ENCODE results near the gene PDXK. TPM values are rescaled to one million over a fixed set of nuclear protein-coding genes. Genes with fewer than 3 reads are reported as not detected.

Gene PDXK
- total and polyA plus RNA-seq, 2 donors (not counting 3 experiments of a cell fraction or from before 2014, with no cell fraction given) = 44.2 to 59.1 TPM

GRCh38 chr21:43782431-43783097 is 63.6 kb downstream of the PDXK start:
- no TSS peak for BruUV-seq (replicated peaks)
- Histone ChIP-seq H3K27ac (ENCODE audit: insufficient read depth, low read depth, low read length) (no peak overlapping the region), H3K27me3 (ENCODE audit: control insufficient read depth in 2 of 2, insufficient read depth in 2 of 2, low read length in 2 of 2) (peaks cover 2% of the 10 kb centered on the region in 2 experiments), H3K79me2 (ENCODE audit: control insufficient read depth, insufficient read depth, low read length) (no peaks in the 10 kb centered on the region), H4K20me1 (replicated peaks; ENCODE audit: control insufficient read depth, extremely low read depth, insufficient read depth, low read length) (no peaks in the 10 kb centered on the region), H3K4me1 (ENCODE audit: control insufficient read depth, extremely low read depth, insufficient read depth, low read length) (no peaks in the 10 kb centered on the region), H3K9me3 (replicated peaks; ENCODE audit: control insufficient read depth, insufficient read depth, low read length) (no peaks in the 10 kb centered on the region), H3K4me2 (ENCODE audit: insufficient read depth, low read length) (no peak overlapping the region), H3K36me3 (ENCODE audit: control insufficient read depth in 2 of 2, extremely low read depth in 1 of 2, insufficient read depth in 2 of 2, low read length in 2 of 2) (no peaks in the 10 kb centered on the region), H3K9me1 (replicated peaks; ENCODE audit: control insufficient read depth, extremely low read depth, insufficient read depth, low read length) (no peaks in the 10 kb centered on the region), H2AFZ (ENCODE audit: low read depth, low read length) (no peak overlapping the region), H3K9ac (replicated peaks; ENCODE audit: extremely low read depth, insufficient read depth, low read length) (no peak overlapping the region), H3K4me3 (replicated peaks in 1 of 3; ENCODE audit: insufficient read depth in 1 of 3, low read depth in 1 of 3, low read length in 3 of 3) (no peak overlapping the region)
- no peak for TF ChIP-seq EZH2 (IDR thresholded peaks at IDR 0.05; ENCODE audit: borderline replicate concordance, low read depth, low read length, severe bottlenecking)
- FAIRE-seq = no peak
- dilution Hi-C loops (cut with MboI; ENCODE audit: extremely low pct_ligation_motif_present, low sequenced_read_pairs) = no loop called here
- intact Hi-C loops (cut with micrococcal nuclease) = no loop called here
- POLR2A ChIA-PET = no interaction called here
- CTCF ChIA-PET = interaction anchor here (1.3 kb wide), 1 partner anchor 193 kb away, joined by 5 read pairs; no protein-coding TSS in a partner anchor
- DNase-seq (ENCODE audit: low read depth, low spot score) = no peak

- H3K4me1 ChIP-seq (ENCODE audit: control insufficient read depth, extremely low read depth, insufficient read depth, low read length) = no peaks in the 10 kb centered on the region
- no peak overlapping the region for H3K4me3 ChIP-seq (replicated peaks in 1 of 3; ENCODE audit: insufficient read depth in 1 of 3, low read depth in 1 of 3, low read length in 3 of 3)
- no peak for DNase-seq (ENCODE audit: low read depth, low spot score)
- no peaks in the 10 kb centered on the region for H3K36me3 ChIP-seq (ENCODE audit: control insufficient read depth in 2 of 2, extremely low read depth in 1 of 2, insufficient read depth in 2 of 2, low read length in 2 of 2)
- ChIA-PET CTCF (no interaction called here), POLR2A (no interaction called here)
- no peak overlapping the region for H3K9ac ChIP-seq (replicated peaks; ENCODE audit: extremely low read depth, insufficient read depth, low read length)
- no peak for TF ChIP-seq FOS (IDR thresholded peaks at IDR 0.05; ENCODE audit: borderline replicate concordance, insufficient read depth, low read length)
- TF ChIP-seq EZH2 (IDR thresholded peaks at IDR 0.05; ENCODE audit: borderline replicate concordance, low read depth, low read length, severe bottlenecking) = no peak
- BruUV-seq (replicated peaks) = no TSS peak
- no peaks in the 10 kb centered on the region for H3K9me3 ChIP-seq (replicated peaks; ENCODE audit: control insufficient read depth, insufficient read depth, low read length)
- H3K4me2 ChIP-seq (ENCODE audit: insufficient read depth, low read length) = no peak overlapping the region
- no peaks in the 10 kb centered on the region for H4K20me1 ChIP-seq (replicated peaks; ENCODE audit: control insufficient read depth, extremely low read depth, insufficient read depth, low read length)
- FAIRE-seq = no peak
- no peak overlapping the region for H3K27ac ChIP-seq (ENCODE audit: insufficient read depth, low read depth, low read length)
- no peaks in the 10 kb centered on the region for H3K9me1 ChIP-seq (replicated peaks; ENCODE audit: control insufficient read depth, extremely low read depth, insufficient read depth, low read length)
- peaks cover 2% of the 10 kb centered on the region in 2 experiments for H3K27me3 ChIP-seq (ENCODE audit: control insufficient read depth in 2 of 2, insufficient read depth in 2 of 2, low read length in 2 of 2)
- intact Hi-C loops (cut with micrococcal nuclease) (no loop called here), dilution Hi-C loops (cut with MboI; ENCODE audit: extremely low pct_ligation_motif_present, low sequenced_read_pairs) (no loop called here)
- H2AFZ ChIP-seq (ENCODE audit: low read depth, low read length) = no peak overlapping the region
- no peaks in the 10 kb centered on the region for H3K79me2 ChIP-seq (ENCODE audit: control insufficient read depth, insufficient read depth, low read length)
Measured at GRCh38 chr21:43783098-43783700, 64.3 kb downstream of the PDXK start.

All from endothelial cell of umbilical vein (primary cell).